ENCODE measurements around the gene ZMYND8.
"Not testable (repeated sequence)": the region's sequence is repeated elsewhere in the genome, so short reads cannot be mapped to it uniquely, and the experiment has no call there.

The ZMYND8 gene

GRCh38 chr20:47370850-47371782, 14.6 kb upstream of the ZMYND8 start:
- DNase-seq, result no peak

DNA sequence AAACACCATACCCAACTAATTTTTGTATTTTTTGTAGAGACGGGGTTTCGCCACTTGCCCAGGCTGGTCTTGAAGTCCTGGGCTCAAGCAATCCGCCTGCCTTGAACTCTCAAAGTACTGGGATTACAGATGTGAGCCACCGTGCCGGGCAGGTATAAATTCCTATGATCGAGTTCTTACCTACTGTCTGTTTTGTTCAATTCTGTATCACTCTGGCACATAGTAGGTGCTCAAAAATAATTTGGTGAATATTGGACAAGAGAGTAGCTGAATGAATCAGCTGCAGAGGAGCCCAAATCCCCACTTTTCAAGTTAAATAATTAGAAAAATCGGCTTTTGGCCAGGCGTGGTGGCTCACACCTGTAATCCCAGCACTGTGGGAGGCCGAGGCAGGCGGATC, 13.7 kb upstream of the ZMYND8 start:
- no peak for DNase-seq

DNA sequence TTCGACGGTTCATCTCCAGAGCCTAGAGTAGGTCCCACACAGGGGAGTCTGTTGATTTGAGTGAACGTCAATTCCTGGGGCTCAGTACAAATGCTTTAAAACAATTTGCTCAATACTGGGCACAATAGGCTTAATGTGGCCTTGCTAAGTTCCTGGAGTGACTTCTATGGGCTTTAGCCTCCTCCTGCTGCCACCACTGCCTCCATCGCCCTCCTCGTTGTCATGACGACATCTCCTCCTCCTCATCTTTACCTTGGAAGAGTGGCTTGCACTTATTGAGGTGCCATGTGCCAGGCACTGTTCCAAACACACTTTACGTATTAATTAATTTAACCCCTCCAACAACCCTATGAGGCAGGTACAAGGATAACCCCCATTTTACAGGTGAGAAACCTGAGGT, 11.8 kb upstream of the ZMYND8 start:
- no peak for DNase-seq

- not testable (repeated sequence) for DNase-seq
These were observed 9.8 kb upstream of the ZMYND8 start for GRCh38 chr20:47366301-47366700.

- no peak for DNase-seq
These were observed 8.7 kb upstream of the ZMYND8 start for GRCh38 chr20:47365023-47365764.

DNA sequence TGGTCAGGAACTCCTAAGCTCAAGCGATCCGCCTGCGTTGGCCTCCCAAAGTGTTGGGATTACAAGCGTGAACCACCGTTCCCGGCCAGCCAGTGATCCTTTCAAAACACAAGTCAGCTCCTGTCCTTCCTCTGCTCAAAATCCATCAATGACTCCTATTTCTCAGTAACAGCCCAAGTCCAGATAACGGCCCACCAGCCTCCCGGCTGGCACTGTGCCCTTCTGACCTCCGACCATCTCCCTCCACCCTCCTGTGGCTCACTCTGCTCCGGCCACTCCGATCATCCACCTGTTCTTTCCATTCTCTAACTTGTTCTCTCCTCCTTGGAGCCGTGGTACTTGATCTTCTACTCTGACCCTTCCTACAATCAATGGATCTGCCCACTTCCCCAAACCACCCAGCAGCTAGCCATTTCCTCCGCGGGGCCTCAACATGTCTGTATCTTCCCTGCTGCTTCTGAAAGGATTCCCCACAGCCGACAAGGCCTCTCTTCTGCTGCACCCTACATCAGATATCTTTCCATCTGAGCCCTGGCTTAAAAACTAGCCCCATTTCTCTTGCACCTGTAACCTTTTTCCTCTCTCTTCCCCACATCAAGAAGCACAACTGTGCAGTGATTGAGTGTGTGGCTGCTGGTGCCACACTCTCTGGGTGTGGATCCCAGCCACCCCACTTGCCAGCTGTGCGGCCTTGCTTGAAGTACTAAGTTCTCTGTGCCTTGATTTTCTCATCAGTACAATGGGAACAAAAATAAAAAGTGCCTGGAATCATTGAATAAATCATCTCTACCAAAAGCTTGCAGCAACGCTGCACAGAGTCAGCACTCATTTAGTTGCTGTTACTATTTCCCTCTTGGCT, 6.1 kb upstream of the ZMYND8 start:
- DNase-seq, result no peak

GRCh38 chr20:47361057-47361915, 4.8 kb upstream of the ZMYND8 start:
- no peak for DNase-seq

DNA sequence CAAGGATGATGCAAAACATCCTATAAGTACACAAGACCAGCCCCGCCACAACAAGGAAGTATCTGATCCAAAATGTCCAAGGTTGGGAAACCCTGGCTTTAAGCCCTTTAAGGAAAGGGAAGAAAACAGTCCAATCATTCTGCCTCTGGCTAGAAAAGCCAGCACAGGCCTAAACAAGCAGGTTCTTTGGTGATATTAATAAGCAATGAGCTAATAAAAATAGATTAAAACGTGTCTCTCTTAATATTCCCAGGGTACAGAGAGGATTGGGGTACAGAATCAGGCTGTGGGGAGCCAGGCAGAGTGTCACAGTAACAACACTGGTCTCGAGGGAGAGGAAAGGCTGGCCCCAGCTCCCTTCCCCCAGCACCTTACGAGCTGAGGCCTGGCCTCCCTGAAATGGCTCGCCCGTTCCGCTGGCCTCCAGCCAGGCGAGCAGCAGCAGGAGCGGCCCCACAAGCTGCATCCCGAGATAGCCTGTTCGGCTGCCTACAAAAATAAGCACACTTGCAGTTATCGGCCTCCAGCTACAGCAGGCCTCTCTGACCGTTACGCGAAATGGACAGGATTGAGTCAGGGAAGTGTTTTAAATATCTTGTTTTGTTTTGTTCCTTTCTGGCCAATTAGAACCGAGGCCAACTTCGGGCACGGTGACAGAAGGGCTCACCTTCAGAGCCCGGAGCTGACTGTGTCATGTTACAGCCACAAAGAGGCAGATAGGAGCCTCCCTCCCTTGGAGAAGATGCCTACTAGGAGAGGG, 4.0 kb upstream of the ZMYND8 start:
- peak; percentile 81 for DNase-seq

GRCh38 chr20:47359530-47360296, 3.2 kb upstream of the ZMYND8 start:
- DNase-seq, result no peak

GRCh38 chr20:47358672-47359529, 2.4 kb upstream of the ZMYND8 start:
- peak; percentile 85 for DNase-seq

DNA sequence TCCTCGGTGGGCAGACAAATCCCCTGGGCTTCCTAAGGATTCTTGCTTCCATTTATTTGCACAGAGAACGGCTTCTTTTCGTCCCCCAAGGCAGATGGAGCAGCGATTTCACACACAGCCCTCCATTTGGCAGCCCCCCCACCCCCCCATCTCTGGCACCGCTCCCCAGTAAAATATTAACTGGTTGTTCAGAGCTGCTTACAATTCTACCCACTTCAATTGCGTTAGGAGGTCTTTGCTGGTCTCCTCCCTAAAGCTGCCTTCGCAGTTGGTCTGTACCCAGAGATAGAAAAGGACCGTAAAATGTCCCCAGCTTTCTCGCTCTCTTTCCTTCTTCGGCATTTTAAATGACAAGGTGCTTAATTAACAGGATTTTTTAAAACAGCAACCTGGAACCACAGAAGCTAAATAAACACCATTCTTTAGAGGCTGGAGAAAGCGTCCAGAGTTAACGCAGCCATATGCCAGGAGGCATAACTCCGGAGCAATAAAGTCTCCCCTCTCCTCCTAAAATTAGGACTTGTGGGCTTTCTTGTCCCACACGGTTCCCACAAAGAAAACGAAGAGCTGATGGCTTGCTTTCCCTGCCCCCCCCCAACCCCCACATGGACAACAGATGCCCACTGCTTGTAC, 1.7 kb upstream of the ZMYND8 start:
- DNase-seq, result no peak

GRCh38 chr20:47357296-47358038, 968 bp upstream of the ZMYND8 start:
- DNase-seq, result peak; percentile 49

DNA sequence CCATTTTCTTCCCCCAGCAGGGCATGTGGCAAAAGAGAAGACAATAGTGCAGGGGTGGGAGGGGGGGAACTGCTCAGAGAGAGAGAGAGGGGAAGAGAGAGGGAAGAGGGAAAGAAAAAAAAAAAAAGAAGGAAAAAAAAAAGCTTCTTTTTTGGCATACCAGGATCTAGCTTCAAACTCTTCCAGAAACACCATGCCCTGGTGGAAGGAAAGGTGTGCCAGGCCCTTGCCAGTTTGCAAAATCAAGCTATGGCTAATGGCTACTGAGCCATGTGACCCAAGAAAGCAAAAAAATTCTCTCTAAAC, 326 bp downstream of the ZMYND8 start:
- no peak for DNase-seq

DNA sequence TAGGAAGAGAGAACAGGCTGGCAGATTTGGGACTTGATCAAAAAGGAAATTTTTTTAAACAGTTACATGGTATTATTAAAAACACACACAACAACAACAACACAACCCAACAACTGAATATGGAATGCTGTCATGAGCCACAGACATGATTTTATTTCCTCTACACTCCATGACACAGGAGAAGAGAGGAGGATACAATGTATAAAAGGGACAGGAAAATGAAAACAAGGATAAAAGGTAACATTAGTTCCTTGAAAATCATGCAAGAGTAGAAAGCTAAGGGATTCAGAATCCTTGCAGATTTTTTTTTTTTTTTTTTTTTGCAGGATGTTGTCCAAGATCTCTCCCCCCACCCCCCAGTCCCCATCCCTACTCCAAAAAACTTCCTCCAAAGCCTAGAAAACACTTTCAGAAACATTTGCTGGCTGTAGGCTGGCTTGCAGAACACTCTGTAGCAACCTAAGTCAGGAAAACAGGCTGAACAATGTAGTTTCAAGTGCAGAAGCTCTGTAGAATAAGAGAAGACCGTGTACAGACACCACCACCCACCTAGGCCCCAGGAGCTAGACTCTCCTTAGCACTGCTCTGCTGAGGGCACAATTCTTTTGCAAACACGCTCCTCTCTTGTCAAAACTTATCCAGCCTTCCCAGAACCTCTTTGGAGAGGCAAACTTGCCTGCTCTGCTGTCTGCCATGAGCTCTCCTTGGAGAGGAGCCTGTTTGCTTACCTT, 845 bp downstream of the ZMYND8 start:
- DNase-seq, result no peak

DNA sequence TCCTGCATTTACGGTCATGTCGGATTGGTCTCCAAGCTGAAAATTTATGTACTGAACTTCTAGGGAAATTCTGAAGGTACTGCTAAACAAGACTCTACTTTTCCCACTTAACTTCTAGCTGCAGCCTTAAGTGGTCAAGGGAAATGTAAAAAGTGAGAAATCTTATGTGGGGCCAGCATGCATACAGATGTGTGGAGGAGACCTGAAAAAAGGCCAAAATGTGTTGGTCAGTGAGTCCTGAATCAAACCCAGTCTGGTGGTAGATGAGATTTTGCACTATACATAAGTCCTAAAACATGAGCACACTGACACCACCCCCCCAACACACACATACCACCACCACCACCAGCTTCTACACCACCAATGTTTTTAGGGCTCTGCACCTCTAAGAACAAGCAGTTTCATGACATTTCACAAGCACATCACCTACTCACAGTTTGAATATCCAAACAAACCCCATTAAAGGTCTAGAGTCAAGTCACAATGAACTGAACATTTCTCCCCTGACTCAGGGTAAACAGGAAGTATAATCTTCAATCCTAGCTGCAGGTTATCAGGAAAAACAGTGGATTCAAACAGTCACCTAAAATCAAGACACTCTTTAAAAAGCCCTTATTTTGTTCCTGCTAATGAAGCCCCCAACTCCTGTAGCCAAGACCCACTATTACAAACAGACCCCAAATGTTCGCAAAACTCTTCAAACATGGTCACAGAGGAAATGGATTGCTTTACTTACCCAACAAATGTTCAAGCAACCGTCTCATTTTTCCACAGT, 1.6 kb downstream of the ZMYND8 start:
- no peak for DNase-seq

- DNase-seq, result no peak
These were observed 2.1 kb downstream of the ZMYND8 start for GRCh38 chr20:47354464-47354713.
